WTC11 (cell line): ENCODE data around the gene GABRR1. TPM values are rescaled to one million over a fixed set of nuclear protein-coding genes. Genes with fewer than 3 reads are reported as not detected.

Experiments used
- ATAC-seq: fragments of 200-7000 bp; cut with Tn5 transposase; 2 replicates; pipeline ENCODE4 v1.10.0; 2021; ENCODE audit warnings: mild to moderate bottlenecking, moderate library complexity
- CTCF ChIA-PET: fragments of 300-600 bp; sonication (Branson Sonifier 250); formaldehyde crosslinking; loops from one replicate; lab custom pipeline; 2021; ENCODE audit warnings: antibody characterized with exemption; lab: Charles Lee
- POLR2A ChIA-PET: fragments of 350-600 bp; sonication (Branson Sonifier 250); formaldehyde crosslinking; loops from one replicate; lab custom pipeline; 2021; ENCODE audit warnings: antibody characterized with exemption; lab: Charles Lee
- DNase-seq: peaks from one replicate; pipeline ENCODE4 v3.0.0; 2021; ENCODE audit warnings: low spot score
- H3K27ac Mint-ChIP-seq: 2 replicates; pipeline ENCODE4 v1.8.0; 2021; ENCODE audit warnings: mixed read lengths
- H3K27me3 Mint-ChIP-seq: 2 replicates; pipeline ENCODE4 v1.8.0; 2021; ENCODE audit warnings: low read depth, mild to moderate bottlenecking, moderate library complexity, mixed read lengths
- H3K36me3 Mint-ChIP-seq: 2 replicates; pipeline ENCODE4 v1.8.0; 2021; ENCODE audit warnings: mixed read lengths
- H3K4me1 Mint-ChIP-seq: 2 replicates; pipeline ENCODE4 v1.8.0; 2022; ENCODE audit warnings: mixed read lengths
- H3K4me3 Mint-ChIP-seq: 2 replicates; pipeline ENCODE4 v1.8.0; 2021; ENCODE audit warnings: mild to moderate bottlenecking, moderate library complexity, mixed read lengths
- H3K9me3 Mint-ChIP-seq: 2 replicates; pipeline ENCODE4 v1.8.0; 2021; ENCODE audit warnings: mixed read lengths
- AR ChIP-seq: fragments of 250-450 bp; sonication (Bioruptor Pico); IDR thresholded peaks from 2 replicates; pipeline ENCODE4 v1.9.0; 2021; ENCODE audit warnings: mild to moderate bottlenecking
- FOXP4 ChIP-seq: sonication (generic); formaldehyde crosslinking; IDR thresholded peaks from 2 replicates; pipeline ENCODE4 v1.8.0; 2022; ENCODE audit warnings: mild to moderate bottlenecking, missing genetic modification reagents
- GRHL2 ChIP-seq: fragments of 250-450 bp; sonication (Bioruptor Pico); IDR thresholded peaks from 2 replicates; pipeline ENCODE4 v1.8.0; 2022; ENCODE audit warnings: mild to moderate bottlenecking, moderate library complexity; ENCODE audit not compliant: insufficient replicate concordance, severe bottlenecking
- GTF2I ChIP-seq: fragments of 250-450 bp; sonication (Bioruptor Pico); conservative IDR thresholded peaks from 2 replicates; pipeline ENCODE4 v1.4.0; 2021; ENCODE audit warnings: mild to moderate bottlenecking
- HMGA2 ChIP-seq: fragments of 250-450 bp; sonication (Bioruptor Pico); IDR thresholded peaks from 2 replicates; pipeline ENCODE4 v1.4.0; 2021; ENCODE audit warnings: mild to moderate bottlenecking, moderate library complexity
- IRF2 ChIP-seq: sonication (generic); formaldehyde crosslinking; IDR thresholded peaks from 2 replicates; pipeline ENCODE4 v1.8.0; 2022; ENCODE audit warnings: low read depth, missing genetic modification reagents, borderline replicate concordance
- JAZF1 ChIP-seq: fragments of 250-450 bp; sonication (Bioruptor Pico); IDR thresholded peaks from 2 replicates; pipeline ENCODE4 v1.9.0; 2021; ENCODE audit warnings: moderate library complexity, mild to moderate bottlenecking, inconsistent platforms
- MAX ChIP-seq: sonication (generic); formaldehyde crosslinking; IDR thresholded peaks from 2 replicates; pipeline ENCODE4 v1.8.0; 2022; ENCODE audit warnings: mild to moderate bottlenecking, missing genetic modification reagents
- NFATC4 ChIP-seq: fragments of 250-450 bp; sonication (Bioruptor Pico); IDR thresholded peaks from 2 replicates; pipeline ENCODE4 v1.9.0; 2021; ENCODE audit warnings: mild to moderate bottlenecking
- ZNF121 ChIP-seq: sonication (generic); formaldehyde crosslinking; IDR thresholded peaks from 2 replicates; pipeline ENCODE4 v1.8.0; 2023; ENCODE audit warnings: missing genetic modification reagents
- ZNF138 ChIP-seq: sonication (generic); formaldehyde crosslinking; conservative IDR thresholded peaks from 2 replicates; pipeline ENCODE4 v1.8.1; 2022; ENCODE audit warnings: mild to moderate bottlenecking, moderate library complexity, missing genetic modification reagents
- ZNF416 ChIP-seq: fragments of 250-450 bp; sonication (Bioruptor Pico); IDR thresholded peaks from 2 replicates; pipeline ENCODE4 v1.9.0; 2021; ENCODE audit warnings: mild to moderate bottlenecking, inconsistent platforms
- total RNA-seq: library from RNA; stranded (reverse); gene quantifications from 3 replicates; pipeline ENCODE4 v1.2.3, GENCODE V29; 2021
- TF ChIP-seq, protein P1 (sequence below): sonication (generic); formaldehyde crosslinking; IDR thresholded peaks from 2 replicates; pipeline ENCODE4 v1.8.0; 2023; ENCODE audit warnings: missing genetic modification reagents
- TF ChIP-seq, protein P2 (sequence below): fragments of 250-450 bp; sonication (Bioruptor Pico); IDR thresholded peaks from 2 replicates; pipeline ENCODE4 v1.8.0; 2021; ENCODE audit warnings: mild to moderate bottlenecking

GABRR1 gene
- total RNA-seq, 1 experiment from 2014 or later: 0.24 TPM

DNA sequence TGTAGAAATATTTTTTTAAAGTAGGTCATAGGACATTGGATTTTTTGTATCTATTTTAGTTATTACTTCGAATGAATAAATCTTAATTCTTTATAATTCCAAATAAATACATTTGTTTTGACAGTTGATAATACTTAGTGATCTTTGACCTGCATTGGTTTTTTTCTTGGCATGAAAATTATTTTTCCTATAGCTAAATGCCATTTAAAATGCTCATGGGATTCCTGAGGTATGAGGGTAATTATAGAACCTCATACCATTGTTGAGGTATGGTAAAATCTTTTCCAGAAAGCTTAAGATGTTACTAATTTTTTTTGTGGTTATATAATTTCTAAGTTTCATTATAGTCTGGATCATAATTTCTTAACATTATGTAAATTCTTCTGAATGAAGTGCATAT is 63.0 kb downstream of the GABRR1 start:
- no peaks in the 10 kb centered on the region for H3K36me3 Mint-ChIP-seq
- H3K27me3 Mint-ChIP-seq: peaks cover 8% of the 10 kb centered on the region; the same call in 1 of the 2 replicates
- DNase-seq (no peak), ATAC-seq (no peak)
- TF ChIP-seq MAX (CRISPR knock-in tag) (no peak), FOXP4 (CRISPR knock-in tag) (no peak)
- no peak overlapping the region for H3K4me3 Mint-ChIP-seq
- ChIA-PET POLR2A (no interaction called here), CTCF (interaction anchor here (1.1 to 2.7 kb wide), 2 partner anchors 7 to 171 kb away, joined by 4 to 12 read pairs; no protein-coding TSS in a partner anchor)
- H3K9me3 Mint-ChIP-seq: no peaks in the 10 kb centered on the region
- H3K4me1 Mint-ChIP-seq: no peaks in the 10 kb centered on the region
- no peak overlapping the region for H3K27ac Mint-ChIP-seq

DNA sequence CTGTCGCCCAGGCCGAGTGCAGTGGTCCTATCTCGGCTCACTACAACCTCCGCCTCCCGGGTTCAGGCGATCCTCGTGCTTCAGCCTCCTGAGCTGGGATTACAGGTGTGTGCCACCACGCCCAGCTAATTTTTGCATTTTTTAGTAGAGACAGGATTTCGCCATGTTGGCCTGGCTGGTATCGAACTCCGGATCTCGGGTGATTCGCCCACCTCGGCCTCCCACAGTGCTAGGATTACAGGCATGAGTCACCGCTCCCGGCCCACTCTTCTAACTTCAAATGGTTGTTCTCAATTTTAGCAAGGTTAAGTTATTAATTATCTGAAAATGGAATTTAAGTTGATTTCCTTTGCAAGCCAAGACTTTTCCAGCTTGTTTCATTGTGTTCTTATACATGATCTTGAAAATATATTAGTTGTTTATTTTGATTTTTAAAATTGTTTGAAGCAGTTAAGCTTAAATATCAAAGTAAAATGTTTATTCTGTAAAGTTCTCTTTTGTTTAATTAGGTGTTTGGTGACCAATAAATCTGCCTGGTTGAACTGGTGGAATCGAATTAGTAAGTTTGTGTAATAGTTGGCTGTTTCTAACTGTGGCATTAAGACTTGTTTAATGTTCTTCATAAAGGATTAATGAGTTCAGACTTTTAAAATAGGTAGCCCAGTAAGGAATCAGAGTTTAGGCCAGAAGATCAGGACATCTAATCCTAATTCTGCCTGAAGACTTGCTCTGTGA is 69.0 kb downstream of the GABRR1 start:
- CTCF ChIA-PET: interaction anchor here (0.6 to 6.9 kb wide), 4 partner anchors 70 to 248 kb away, joined by 3 to 29 read pairs (median 4); no protein-coding TSS in a partner anchor
- H3K4me3 Mint-ChIP-seq: no peak overlapping the region
- TF ChIP-seq HMGA2 (CRISPR knock-in tag) (no peak), AR (no peak), ZNF138 (no peak), NFATC4 (CRISPR knock-in tag) (no peak), IRF2 (no peak), JAZF1 (CRISPR knock-in tag) (no peak), GTF2I (no peak), GRHL2 (CRISPR knock-in tag) (no peak), ZNF416 (no peak), ZNF121 (CRISPR knock-in tag) (no peak)
- TF ChIP-seq, protein P1, sequence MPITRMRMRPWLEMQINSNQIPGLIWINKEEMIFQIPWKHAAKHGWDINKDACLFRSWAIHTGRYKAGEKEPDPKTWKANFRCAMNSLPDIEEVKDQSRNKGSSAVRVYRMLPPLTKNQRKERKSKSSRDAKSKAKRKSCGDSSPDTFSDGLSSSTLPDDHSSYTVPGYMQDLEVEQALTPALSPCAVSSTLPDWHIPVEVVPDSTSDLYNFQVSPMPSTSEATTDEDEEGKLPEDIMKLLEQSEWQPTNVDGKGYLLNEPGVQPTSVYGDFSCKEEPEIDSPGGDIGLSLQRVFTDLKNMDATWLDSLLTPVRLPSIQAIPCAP (CRISPR knock-in tag): no peak
- TF ChIP-seq, protein P2, sequence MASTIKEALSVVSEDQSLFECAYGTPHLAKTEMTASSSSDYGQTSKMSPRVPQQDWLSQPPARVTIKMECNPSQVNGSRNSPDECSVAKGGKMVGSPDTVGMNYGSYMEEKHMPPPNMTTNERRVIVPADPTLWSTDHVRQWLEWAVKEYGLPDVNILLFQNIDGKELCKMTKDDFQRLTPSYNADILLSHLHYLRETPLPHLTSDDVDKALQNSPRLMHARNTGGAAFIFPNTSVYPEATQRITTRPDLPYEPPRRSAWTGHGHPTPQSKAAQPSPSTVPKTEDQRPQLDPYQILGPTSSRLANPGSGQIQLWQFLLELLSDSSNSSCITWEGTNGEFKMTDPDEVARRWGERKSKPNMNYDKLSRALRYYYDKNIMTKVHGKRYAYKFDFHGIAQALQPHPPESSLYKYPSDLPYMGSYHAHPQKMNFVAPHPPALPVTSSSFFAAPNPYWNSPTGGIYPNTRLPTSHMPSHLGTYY (CRISPR knock-in tag): no peak
- TF ChIP-seq, all 79 proteins: peak for 0
- no peak for ATAC-seq
- DNase-seq: no peak
- H3K27ac Mint-ChIP-seq: no peak overlapping the region
- POLR2A ChIA-PET: interaction anchor here (0.7 kb wide), 2 partner anchors 27 to 144 kb away, joined by 3 to 5 read pairs; no protein-coding TSS in a partner anchor
- H3K9me3 Mint-ChIP-seq: no peaks in the 10 kb centered on the region
- no peaks in the 10 kb centered on the region for H3K36me3 Mint-ChIP-seq
- H3K4me1 Mint-ChIP-seq: peaks cover 9% of the 10 kb centered on the region
- peaks cover 56% of the 10 kb centered on the region for H3K27me3 Mint-ChIP-seq
